Measurements from ENCODE around the gene TRIM3.

Gene TRIM3

GRCh38 chr11:6410695-6411430 is 62.9 kb downstream of the TRIM3 start:
- no peak for DNase-seq
- in situ Hi-C loops (cut with HindIII; ENCODE audit: low pct_ligation_motif_present, low pct_unique_long_range_greater_than_20kb, low sequenced_read_pairs) = no loop called here

GRCh38 chr11:6406370-6406769 is 67.4 kb downstream of the TRIM3 start:
- in situ Hi-C loops (cut with HindIII; ENCODE audit: low pct_ligation_motif_present, low pct_unique_long_range_greater_than_20kb, low sequenced_read_pairs) = no loop called here
- DNase-seq = no peak

GRCh38 chr11:6405846-6406245 is 67.9 kb downstream of the TRIM3 start:
- no peak for DNase-seq
- in situ Hi-C loops (cut with HindIII; ENCODE audit: low pct_ligation_motif_present, low pct_unique_long_range_greater_than_20kb, low sequenced_read_pairs) = no loop called here

GRCh38 chr11:6405052-6405667 is 68.6 kb downstream of the TRIM3 start:
- in situ Hi-C loops (cut with HindIII; ENCODE audit: low pct_ligation_motif_present, low pct_unique_long_range_greater_than_20kb, low sequenced_read_pairs) = no loop called here
- no peak for DNase-seq

DNA sequence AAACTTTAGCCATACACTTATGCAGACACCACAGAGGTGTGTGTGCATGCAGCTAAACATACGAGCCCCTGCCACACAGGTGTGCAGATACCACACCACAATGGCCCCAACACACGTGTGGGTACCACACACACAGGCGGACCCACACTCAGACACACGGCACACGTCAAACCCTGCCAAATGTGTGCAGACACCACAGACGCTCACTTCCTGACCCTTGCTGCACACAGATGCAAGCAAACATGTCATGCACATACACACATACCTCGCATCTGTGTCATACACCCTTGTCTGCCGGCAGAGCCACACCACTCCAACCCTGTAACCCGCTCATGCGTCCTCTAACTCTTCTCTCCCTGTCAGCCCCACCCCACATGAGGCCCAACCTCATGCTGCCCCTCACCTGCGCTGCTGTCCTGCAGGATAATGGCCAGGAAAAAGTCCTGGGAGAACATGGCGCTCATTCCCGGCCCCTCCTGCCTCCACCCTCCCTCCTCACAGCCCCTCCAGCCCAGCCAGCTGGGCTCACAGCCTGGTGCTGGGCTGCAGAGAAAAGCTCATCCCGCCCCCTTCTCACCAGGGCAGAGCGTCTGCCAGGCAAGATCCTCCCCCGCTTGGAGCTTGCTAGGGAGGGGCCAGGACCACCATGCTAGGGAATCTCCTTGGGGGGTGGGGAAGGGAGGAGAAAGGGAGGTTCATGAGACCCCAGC is 69.2 kb downstream of the TRIM3 start:
- in situ Hi-C loops (cut with HindIII; ENCODE audit: low pct_ligation_motif_present, low pct_unique_long_range_greater_than_20kb, low sequenced_read_pairs) = no loop called here
- no peak for DNase-seq

DNA sequence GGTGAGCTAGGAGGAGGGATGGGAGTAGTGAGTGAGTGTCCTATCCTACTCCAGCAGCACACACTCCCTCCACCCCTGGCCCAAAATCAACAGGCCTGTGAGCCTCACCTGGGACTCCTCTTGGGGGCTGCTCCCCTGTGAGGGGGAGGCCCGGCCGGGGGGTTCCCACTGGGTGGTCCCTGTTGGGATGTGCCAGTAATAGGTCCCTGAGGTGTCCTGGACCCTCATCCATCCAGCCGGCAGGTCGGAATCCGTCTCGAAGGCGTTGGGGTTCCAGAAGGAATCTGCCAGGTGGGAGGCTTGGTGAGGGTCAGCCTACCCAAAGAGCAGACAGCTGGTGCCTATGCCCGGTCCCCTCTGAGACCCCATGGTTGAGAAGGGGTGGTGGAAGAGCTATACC is 70.2 kb downstream of the TRIM3 start:
- in situ Hi-C loops (cut with HindIII; ENCODE audit: low pct_ligation_motif_present, low pct_unique_long_range_greater_than_20kb, low sequenced_read_pairs) = no loop called here
- DNase-seq = no peak

GRCh38 chr11:6402561-6402981 is 71.2 kb downstream of the TRIM3 start:
- in situ Hi-C loops (cut with HindIII; ENCODE audit: low pct_ligation_motif_present, low pct_unique_long_range_greater_than_20kb, low sequenced_read_pairs) = no loop called here
- DNase-seq = no peak

GRCh38 chr11:6402061-6402470 is 71.7 kb downstream of the TRIM3 start:
- DNase-seq = no peak
- in situ Hi-C loops (cut with HindIII; ENCODE audit: low pct_ligation_motif_present, low pct_unique_long_range_greater_than_20kb, low sequenced_read_pairs) = no loop called here

DNA sequence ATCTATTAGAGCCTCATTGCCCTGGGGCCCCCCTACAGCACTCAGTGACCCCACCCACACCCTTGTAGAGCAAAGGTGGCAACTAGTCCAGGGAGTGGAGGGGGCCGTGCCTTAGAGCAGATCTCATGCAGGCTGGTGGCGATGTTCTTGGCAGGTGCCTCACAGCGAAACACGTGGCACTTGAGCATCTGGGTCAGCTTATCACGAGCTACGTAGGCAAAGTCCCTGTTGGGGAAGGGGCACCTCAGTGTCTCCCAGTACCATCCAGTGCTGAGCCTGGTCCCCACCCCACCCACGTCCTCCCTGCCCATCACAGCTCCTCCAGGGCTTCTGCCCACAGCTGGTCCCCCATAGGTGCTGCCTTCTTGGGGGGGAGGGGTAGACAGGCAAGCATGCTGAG is 72.3 kb downstream of the TRIM3 start:
- in situ Hi-C loops (cut with HindIII; ENCODE audit: low pct_ligation_motif_present, low pct_unique_long_range_greater_than_20kb, low sequenced_read_pairs) = no loop called here

GRCh38 chr11:6400431-6401345 is 73.1 kb downstream of the TRIM3 start:
- in situ Hi-C loops (cut with HindIII; ENCODE audit: low pct_ligation_motif_present, low pct_unique_long_range_greater_than_20kb, low sequenced_read_pairs) = no loop called here
- no peak for DNase-seq

More for the DNA sequence above, 72.3 kb downstream of the TRIM3 start:
- DNase-seq = no peak

All from ACHN (cell line).